SU-DHL-6 (cell line): Measurements from ENCODE around the gene GRIFIN.

Experiments used
- CTCF ChIP-seq: fragments of 200-600 bp; sonication (generic); IDR thresholded peaks from one replicate; pipeline ENCODE4 v1.5.1; 2017; ENCODE audit warnings: antibody characterized with exemption, mild to moderate bottlenecking, low read length, moderate library complexity; ENCODE audit not compliant: insufficient read depth, poor library complexity, severe bottlenecking
- EZH2phosphoT487 ChIP-seq: fragments of 200-600 bp; sonication (generic), shearing (Covaris generic); conservative IDR thresholded peaks from 2 replicates; pipeline ENCODE4 v1.6.1; 2018; ENCODE audit warnings: mild to moderate bottlenecking, antibody characterized with exemption, low read length, moderate library complexity, mixed read lengths

GRCh38 chr7:2517026-2517425 is 40.8 kb upstream of the GRIFIN start:
- TF ChIP-seq CTCF (no peak), EZH2phosphoT487 (no peak)
